ENCODE results near the gene SPATC1L.

- TF ChIP-seq CTCF (IDR thresholded peaks at IDR 0.05) (no peak), POLR2A (IDR thresholded peaks at IDR 0.05) (no peak), POLR2AphosphoS5 (IDR thresholded peaks at IDR 0.05; ENCODE audit: insufficient read depth in 1 of 2, low read depth in 1 of 2) (no peak)
Observed at GRCh38 chr21:46119637-46120271, 64.5 kb downstream of the SPATC1L start.
